ENCODE measurements around the gene LEMD2. TPM values are rescaled to one million over a fixed set of nuclear protein-coding genes. Genes with fewer than 3 reads are reported as not detected.
"Not testable (repeated sequence)": the region's sequence is repeated elsewhere in the genome, so short reads cannot be mapped to it uniquely, and the experiment has no call there.

Gene LEMD2
- 34.1 and 46.9 TPM in 2 replicates for total RNA-seq (2014; rRNA removed; shearing (Covaris generic))

DNA sequence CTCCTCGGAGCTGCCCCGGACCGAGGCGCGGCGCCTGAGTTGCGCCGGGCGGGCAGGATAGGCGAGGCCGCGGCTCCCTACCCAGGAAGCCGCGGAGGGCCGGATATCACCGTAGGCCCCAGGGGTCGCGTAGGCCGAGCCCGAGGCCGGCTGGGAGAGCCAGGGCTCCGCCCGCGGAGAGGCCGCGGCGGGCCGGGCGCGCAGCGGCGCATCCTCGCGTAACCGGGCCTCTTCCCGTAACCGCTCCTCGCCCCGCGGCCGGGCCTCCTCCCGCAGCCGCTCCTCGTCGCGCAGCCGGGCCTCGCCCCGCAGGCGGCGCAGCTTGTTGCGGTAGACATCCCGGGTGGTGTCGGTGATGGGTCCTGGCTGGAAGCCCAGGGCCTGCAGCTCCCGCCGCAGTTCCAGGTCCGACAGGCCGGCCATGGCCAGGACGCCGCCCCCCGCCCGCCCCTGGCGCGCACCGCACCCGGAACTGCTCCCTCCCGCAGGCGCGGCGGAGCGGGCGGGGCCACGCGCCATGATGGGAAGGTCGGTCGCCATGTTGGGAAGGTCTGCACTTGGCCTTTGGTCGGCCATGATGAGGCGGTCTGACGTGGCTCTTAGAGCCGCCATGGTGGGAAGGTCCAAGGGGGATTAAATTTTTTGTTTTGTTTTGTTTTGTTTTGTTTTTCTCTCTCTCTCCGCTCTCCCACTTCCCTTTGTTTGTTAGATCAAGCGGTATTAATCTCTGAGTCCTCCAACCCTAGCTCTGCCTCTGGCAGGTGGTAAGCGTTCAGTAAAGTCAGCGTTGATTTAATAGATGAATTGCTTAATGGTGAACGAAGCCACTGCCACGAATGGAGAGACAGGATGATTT lies at the start of gene LEMD2:
LEMD2 (minus strand) TSS at position 437 of the 856 bp plus-strand sequence; CDS start at position 423, 14 bp downstream.
- peak; percentile 91 for DNase-seq (ENCODE audit: low read depth)

DNA sequence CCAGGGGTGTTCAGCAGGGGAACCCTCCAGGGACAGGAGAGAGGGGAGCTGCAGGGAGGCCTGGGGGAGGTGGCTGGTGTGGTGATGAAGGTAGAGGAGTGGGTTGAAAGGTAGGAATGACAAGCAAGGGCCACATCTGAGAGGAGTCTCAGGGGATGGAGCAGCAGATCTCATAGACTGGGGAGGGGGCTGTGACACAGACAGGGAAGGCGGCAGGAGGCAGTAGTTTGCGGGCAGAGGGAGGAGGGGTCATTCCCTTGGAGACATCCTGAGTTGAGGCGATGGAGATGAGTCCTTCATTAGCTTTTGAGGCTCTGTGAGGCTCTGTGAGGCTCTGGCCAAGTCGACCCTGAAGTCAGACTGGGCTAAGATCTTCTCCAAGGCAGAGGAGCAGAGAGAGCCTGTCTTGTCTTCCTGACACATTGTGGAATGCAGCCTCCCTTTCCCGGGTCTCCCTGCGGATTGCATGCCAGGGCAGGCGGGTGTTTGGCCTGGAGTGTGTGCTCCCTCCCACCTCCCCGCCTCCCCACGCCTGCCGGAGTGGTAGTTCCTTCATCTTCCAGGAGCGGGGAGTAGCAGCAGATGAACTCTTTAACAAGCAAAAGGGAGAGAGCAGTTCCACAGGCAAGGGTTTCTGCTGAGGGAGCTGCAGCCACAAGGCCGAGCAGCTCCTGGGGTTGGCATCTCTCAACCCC lies 49.2 kb upstream of the LEMD2 start:
- DNase-seq (ENCODE audit: low read depth): peak; percentile 45

DNA sequence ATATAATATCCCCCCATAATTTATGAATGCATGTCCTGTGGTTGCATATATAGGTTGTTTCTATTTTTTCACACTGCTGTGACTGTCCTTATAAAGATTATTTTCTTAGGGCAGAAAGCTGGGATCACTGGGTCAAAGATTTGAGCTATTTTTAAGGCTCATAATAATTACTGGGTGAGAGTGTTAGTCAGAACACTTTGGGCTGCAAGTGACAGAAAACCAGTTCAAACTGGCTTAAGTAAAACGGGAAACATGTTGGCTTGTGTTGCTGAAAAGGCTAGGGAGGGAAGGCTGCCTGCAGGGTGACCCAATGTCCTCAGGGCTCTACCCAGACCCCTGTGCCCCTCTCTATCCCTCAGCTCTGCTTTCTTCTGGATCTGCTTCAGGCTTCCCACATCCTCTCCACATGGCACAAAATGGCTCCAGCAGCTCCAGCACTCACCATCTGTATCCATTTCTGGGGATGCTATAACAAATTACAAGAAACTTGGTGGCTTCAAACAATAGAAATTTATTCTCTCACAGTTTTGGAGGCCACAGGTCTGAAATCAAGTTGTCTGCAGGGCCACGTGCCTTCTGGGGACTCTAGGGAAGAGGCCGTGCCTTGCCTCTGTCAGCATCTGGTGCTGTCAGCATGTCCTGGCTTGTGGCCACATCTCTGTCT lies 48.0 kb upstream of the LEMD2 start:
- no peak for DNase-seq (ENCODE audit: low read depth)

DNA sequence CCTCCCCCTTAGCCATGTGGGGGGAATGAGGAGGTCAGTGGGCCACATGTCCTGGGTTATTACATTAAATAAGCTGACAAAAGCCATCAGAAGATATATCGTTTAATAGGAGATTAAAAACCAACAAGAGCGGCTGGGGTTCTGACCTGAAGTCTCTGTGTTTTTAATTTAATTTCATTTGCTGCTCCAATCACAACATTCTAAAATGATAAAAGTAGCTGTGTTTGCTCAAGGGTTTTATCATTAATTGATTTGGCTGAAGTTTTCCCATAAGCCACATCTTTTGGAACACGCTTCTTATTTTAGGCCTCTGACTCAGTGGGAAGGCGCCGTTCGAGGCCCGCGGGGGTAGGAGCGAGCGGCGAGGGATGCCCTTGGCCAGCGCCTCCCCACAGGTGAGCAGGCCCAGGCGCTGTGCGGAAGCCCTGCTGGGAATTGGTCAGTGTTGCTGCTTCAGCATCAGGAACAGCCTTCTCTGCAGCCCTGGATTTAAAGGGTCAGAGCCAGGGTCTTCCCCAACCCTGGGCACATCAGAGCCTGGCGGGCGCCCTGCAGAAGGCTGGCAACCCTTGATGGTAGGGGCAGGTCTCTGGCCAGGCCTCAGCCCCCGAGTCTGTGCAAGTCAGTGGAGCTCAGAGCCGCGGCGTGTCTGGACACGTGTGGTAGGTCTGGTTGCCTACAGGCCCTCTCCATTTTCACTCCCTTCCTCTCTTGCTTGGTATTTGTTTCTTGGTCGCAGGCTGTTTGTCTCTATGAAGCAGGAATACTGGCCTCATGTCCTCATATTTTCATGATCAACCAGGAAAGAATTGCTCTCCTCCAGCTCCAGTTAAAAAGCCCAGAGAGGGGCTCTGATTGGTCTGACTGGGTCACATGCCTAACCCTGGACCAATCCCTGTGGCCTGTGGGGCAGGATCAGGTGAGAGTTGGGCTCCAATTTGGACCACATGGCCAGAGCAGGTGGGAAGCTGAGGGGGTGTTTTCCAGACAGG lies 45.8 kb upstream of the LEMD2 start:
- DNase-seq (ENCODE audit: low read depth): no peak

DNA sequence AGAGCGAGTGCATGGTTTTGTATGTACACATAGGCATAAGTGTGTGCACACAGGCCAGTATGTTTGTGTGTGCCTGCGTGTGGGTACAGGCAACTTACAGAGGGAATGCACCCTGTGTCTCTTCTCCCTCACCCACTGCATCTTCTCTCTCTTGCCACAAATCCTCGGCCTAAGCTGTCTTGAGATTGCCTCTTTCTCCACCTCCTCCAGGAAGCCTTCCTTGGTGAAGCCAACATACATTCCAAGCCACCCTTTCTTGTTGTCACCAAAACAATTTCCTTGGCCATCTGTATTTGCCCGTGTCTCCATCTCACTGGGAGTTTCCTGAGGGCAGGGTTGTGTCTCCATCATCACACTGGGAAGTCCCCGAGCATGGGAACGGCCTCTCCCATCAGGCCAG lies 44.7 kb upstream of the LEMD2 start:
- DNase-seq (ENCODE audit: low read depth): no peak

DNA sequence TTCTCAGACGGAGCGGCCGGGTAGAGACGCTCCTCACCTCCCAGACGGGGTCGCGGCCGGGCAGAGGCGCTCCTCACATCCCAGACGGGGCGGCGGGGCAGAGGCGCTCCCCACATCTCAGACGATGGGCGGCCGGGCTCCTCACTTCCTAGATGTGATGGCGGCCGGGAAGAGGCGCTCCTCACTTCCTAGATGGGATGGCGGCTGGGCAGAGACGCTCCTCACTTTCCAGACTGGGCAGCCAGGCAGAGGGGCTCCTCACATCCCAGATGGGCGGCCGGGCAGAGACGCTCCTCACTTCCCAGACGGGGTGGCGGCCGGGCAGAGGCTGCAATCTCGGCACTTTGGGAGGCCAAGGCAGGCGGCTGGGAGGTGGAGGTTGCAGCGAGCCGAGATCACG lies 43.9 kb upstream of the LEMD2 start:
- not testable (repeated sequence) for DNase-seq (ENCODE audit: low read depth)

DNA sequence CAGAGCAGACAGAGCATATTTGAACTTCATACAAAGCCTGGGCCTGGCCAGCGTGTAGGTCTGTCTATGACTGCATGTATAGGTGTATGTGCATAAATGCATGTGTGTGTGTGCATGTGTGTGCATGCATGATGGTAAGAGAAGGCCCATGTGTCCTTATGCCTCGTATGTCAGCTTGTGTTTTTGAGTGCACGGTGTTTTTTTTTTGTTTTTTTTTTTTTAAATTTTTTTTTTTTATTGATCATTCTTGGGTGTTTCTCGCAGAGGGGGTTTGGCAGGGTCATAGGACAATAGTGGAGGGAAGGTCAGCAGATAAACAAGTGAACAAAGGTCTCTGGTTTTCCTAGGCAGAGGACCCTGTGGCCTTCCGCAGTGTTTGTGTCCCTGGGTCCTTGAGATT lies 42.8 kb upstream of the LEMD2 start:
- not testable (repeated sequence) for DNase-seq (ENCODE audit: low read depth)

DNA sequence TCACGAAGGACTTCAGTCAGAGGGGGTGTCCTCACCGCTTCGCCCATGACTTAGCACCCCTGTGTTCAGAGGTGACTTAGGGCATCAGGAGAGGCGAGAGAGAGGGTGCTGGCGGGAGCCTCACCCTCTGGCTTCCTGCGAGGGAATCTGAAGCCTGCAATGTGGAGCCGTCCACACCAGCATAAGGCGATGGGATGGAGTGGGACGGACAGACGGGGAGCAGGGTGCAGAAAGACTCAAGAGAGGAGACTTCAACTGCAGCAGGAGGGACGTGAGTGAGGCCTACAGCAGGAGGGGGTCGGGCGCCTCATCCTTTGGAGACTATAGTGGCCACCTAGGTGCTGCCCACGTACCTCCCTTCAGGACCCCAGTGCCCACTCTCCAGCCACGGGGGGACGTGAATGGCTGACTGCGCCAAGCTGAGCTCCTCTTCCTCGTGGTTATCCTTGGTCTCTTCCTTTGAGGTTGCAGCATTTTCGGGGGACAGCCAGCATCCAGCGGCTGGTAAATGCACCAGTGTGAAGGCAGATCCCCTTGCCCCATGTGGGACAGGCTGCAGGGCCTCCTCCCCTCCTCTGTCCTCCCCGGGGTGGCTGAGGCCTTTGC lies 41.8 kb upstream of the LEMD2 start:
- no peak for DNase-seq (ENCODE audit: low read depth)

DNA sequence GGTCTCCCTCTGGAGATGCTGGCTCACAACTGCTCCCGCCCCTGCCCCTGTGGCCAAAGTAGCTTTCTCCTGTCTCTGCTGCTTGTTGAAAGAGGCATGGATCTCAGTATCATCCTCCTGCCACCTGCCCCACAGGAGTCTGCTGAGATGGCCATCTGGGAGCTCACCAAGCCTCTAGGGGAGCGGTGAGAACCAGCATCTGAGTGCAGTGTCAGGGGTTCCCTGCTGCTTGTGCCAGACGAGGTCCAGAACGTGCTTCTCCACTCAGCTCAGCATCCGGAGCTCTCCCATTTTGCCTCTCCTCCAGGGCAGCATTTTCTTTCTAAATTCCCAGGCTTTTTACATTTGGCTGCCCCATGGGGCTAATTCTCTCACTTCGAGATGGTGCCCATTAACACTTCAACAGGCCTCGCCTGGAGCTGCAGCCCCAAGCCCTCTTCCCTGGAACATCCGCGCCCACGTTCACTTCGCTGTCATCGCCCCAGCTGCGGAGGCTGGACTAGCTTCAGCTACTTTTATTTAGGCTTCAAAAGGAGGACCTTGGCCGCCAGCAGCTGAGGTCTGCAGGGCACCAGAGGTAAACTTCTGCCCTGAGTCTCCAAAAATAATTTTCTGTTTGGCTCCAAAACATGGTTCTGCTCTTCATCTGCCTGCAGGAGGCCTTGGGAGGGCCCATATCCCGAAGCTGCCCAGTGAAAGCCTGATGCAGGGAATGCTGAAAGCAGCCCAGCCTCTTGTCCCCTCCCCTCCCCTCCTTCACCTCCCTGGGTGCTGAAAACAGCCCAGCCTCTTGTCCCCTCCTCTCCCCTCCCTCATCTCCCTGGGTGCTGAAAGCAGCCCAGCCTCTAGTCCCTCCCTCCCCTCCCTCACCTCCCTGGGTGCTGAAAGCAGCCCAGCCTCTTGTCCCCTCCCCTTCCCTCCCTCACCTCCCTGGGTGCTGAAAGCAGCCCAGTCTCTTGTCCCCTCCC lies 40.1 kb upstream of the LEMD2 start:
- DNase-seq (ENCODE audit: low read depth): no peak

DNA sequence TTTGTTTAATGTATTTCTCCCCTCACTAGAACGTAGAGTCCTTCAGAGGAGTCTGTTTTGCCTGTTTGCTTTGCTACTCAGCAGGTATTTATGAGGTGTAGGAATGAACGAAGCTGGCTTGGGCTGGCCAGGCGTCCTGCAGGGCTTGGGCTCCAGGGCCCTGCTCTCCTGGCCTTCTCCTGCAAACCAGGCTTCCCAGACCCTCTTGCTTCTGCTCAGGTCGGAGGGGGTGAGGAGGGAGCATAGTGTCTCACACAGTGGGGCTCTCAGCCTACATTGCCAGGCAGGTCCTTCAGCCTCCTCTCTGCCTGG lies 39.5 kb upstream of the LEMD2 start:
- DNase-seq (ENCODE audit: low read depth): no peak

DNA sequence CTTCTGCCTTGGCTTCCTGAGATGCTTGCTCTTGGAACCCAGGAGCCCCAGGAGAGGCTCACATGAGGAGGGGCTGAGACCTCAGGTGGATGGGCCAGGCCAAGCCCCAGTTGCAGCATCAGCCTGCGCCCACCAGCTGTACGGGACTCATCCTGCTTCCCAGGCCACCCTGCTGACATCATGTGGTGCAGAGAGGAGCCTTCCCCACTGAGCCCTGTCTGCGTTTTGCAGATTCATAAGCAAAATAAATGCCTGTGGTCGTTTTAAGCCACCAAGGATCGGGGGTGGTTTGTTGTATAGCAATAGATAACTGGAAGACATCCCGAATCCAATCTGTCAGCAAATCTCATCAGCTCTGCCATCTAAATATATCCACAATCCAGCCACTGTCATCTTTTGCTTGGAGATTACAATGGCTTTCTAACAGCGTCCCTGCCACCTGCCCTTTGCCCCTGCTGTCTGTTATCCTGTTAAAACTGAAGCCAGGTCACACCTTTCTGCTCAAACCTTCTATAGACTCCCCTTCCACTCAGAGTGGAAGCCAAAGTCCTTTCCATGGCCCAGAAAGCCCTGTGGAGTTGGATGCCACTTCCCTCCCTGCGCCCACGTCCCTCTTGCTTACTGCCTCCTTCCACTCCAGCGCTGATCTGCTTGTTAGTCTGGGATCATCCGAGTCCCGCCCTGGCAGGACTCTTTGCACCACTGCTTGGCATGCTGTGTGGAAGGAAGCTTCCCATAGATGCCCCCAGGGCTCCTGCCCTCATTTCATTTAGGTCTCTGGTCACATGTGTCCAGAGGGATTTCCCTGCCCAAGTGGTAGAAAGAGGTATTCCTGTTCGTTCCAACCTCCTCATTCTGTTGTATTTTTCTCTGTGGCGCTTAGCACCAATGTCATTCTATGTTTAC lies 38.9 kb upstream of the LEMD2 start:
- DNase-seq (ENCODE audit: low read depth): peak; percentile 53

DNA sequence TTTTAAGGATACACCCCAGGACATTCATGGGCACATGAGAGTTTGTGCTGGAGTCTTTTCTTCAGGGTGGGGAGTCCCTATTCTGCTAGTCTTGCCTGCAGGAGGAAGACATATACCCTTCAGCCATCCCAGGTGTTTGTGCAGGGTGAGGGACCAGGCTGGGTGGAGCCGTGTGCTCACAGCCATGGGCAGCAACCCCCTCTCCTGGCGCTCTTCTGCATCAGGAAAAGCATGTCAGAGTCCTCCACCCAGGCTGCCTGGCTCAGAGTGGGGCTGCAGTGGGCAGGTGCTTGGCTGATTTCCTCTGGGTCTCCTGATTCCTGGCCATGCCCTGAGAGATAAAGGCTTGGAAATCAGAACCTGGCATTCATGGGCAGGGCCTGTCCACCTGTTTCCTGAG lies 37.6 kb upstream of the LEMD2 start:
- DNase-seq (ENCODE audit: low read depth): no peak

DNA sequence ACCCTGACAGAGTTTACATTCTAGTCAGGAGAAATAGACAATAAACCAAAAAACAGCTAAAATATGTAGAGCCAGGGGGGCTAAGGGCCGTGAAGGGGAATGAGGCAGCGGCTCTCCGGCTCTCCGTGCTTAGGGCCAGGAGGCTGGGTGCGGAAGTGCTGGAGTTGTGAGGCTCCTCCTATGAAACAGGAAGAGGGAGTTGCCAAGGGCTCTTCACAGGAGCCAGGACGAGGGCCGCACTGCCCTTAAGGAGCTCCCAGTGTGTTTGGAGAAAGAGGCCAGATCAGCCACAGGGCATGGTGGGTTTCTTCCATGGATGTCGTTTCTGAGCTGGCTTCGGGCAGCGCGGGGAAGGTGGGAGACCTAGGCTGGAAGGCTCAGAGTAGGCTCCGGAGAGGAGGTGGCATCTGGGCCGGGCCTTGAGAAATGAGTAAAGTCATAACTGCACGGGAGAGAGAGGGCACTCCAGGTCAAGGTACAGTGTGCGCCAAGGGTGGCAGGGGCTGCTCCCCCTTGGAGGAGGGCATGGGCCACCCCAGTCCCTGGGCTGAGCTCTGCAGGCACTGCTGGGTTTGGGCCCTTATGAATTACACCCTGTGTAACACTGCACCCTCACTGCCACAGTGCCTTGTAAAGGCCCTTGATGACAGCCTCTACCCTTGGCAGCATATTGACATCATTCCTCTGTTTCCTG lies 35.7 kb upstream of the LEMD2 start:
- peak; percentile 71 for DNase-seq (ENCODE audit: low read depth)

DNA sequence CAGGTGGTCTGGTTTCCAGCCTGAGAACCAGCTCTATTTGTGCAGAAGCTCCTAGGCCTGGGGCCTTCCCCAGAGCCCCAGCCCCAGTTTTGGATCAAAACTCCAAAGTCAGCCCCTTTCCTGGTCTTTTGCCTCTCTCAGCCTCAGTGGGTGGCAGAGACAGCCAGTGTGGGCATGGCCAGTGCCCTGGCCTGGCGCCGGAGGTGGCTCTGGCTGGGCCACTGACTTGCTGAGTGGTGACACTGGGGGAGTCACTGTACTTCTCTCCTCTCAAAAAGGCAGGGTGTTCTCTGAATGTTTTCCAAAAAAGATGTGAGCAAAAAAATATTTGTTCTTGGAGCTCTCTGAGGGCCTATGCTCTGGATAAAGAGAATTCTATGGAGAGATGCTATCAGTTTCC lies 34.9 kb upstream of the LEMD2 start:
- no peak for DNase-seq (ENCODE audit: low read depth)

DNA sequence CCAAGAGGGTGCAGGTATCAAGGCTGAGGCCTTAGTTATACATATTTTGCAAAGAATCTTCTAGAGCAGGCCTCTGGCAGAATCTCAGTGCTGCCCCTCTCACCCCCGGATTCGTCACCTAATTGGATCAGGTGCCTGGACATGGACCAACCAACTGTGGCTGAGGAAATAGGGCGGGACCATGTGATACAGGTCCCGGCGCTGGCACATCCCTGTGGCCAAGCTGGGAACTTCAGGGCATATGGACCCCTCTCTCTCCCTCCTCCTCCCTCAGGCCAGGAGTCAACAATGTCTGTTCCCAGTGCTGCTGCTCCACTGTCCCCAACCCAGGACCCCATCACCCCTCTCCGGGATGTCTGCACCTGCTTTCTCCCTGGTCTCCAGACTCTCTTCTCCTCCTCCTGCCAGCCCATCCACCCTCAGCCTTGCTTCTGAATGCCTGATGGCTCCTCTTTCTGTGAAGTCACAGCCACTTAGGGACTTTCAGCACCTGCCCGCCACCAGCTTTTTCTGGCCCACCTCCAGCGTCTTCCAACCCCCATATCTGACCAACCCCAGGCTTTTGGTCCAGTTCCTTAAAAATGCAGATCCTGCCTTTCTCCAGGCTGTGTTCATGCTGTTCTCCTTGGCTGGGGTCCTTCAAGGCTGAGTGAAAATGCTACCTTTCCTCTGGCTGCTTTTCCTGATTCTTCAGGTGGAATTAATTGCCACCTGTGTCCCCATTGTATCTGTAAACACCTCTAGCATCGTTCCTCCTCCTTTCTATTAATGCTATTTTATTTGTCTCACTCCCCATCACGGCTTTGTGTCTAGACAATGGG lies 33.9 kb upstream of the LEMD2 start:
- DNase-seq (ENCODE audit: low read depth): peak; percentile 34

DNA sequence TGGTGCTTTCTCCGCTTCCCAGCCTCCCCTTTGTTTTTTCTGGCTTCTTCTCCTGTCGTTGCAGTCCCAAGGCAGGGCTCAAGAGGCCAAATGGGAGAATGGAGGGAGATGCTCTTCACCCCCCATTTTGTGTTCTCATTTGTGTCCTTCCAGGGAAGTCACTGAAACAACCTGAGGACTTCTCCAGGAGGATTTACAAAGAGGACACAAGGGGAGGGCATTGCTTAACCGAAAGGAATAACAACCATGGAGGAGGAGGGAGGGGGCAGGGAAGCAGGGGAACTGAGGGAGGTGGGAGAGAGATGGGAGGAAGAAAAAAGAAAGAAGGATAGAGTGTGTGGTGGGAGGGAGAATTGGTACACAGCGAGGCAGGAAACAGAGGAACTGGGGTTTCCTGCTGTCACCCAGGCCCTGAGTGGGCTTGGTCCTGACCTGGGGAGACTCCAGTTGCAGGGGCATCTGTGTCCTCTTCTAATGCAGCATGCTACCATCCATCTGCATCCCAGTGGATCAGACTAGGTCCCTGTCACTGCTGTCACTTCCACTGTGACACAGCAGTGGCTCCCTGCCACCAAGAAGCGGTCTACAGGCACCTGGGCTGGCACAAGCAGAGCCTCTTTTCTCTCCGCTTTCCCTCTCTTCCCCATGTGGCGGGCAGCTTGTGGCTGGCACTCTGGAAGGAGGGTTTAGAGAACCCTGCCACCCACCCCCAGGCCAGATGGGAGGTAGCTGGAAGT lies 32.0 kb upstream of the LEMD2 start:
- DNase-seq (ENCODE audit: low read depth): no peak

DNA sequence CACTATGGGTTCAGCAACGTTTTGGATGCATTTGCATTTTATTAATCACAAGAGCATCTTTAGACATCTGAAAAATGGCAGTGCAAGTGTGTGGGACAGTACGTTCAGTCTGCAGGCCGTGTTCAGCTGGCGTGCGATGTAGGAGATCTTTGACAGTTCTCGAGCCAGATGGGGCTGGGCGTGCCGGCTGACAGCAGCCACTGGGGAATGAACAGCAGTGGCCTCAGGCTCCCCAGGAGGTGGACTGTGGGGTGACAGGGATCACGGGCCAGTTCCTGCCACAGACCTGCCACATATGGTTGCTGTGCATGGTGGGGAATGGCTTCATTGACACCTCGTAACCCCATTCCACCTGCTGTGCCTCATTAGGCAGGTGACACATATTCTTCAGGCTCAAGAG lies 31.3 kb upstream of the LEMD2 start:
- peak; percentile 37 for DNase-seq (ENCODE audit: low read depth)

Data from RPMI7951 (cell line).